Activated effector memory CD4-positive, alpha-beta T cell treated with Interleukin-2 at 50 U/mL for 16 hours (primary cell): Measurements from ENCODE around the gene KLK2.
A peak's percentile ranks its signal among the peaks of the same experiment; 100 is the strongest.
"Not testable (repeated sequence)": the region's sequence is repeated elsewhere in the genome, so short reads cannot be mapped to it uniquely, and the experiment has no call there.

Experiments
- DNase-seq: peaks from one replicate; pipeline ENCODE4 v3.0.0-alpha.2; 2020

The KLK2 gene

GRCh38 chr19:50896089-50896590 is 22.9 kb downstream of the KLK2 start:
- DNase-seq: not testable (repeated sequence)

GRCh38 chr19:50896591-50897190 is 23.5 kb downstream of the KLK2 start:
- no peak for DNase-seq

DNA sequence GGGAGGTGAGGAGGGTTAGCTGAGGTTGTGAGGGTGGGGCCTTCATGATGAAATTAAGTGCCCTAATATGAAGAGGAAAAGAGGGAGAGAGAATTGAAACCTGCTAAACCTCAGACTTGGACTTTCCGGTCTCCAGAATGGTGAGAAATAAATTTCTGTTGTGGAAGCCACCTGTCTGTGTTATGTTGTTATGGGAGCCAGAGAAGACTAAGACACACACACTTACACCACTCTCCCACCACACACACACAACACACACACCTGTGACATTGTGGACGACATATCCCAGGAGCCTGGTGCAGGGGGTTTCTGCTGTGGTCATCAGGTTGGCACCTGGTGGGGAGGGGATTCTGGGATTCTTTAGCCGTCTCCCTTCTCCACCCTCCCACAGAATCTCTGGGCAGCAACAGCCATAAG is 24.0 kb downstream of the KLK2 start:
- no peak for DNase-seq

GRCh38 chr19:50897612-50898011 is 24.4 kb downstream of the KLK2 start:
- no peak for DNase-seq

GRCh38 chr19:50898018-50898417 is 24.8 kb downstream of the KLK2 start:
- no peak for DNase-seq

GRCh38 chr19:50899569-50899968 is 26.3 kb downstream of the KLK2 start:
- DNase-seq: no peak

DNA sequence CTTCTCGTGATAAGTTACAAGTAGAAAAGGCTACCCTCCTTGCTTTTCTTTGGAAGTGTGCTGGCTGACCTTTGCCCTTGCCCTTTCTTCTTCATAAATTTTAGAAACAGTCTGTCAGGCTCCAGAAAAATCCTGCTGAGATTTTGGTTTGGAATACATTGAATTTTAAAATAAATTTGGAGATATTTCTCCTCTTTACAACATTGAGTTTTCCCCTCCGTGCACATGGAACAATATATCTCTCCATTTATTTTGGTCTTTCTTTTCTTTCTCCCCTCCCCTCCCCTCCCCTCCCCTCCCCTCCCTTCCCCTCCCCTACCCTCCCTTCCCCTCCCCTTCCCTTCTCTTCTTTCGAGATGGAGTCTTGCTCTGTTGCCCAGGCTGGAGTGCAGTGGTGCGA is 29.4 kb downstream of the KLK2 start:
- no peak for DNase-seq

DNA sequence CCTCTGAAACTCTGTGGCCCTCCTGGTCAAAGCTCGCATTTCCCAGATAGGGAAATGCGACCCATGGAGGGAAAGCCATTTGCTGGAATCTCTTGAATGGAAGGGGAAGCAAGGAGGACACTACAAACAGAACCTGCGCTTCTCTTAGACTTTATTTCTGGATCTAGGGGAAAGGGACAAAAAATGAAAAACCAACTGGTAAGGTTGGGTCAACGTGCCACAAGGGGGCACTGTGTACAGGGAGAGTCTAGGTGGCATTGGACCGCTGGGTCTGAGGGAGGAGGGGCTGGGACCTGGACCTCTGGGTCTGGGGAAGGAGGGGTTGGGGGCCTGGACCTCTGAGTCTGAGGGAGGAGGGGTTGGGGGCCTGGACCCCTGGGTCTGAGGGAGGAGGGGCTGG is 33.0 kb downstream of the KLK2 start:
- no peak for DNase-seq

DNA sequence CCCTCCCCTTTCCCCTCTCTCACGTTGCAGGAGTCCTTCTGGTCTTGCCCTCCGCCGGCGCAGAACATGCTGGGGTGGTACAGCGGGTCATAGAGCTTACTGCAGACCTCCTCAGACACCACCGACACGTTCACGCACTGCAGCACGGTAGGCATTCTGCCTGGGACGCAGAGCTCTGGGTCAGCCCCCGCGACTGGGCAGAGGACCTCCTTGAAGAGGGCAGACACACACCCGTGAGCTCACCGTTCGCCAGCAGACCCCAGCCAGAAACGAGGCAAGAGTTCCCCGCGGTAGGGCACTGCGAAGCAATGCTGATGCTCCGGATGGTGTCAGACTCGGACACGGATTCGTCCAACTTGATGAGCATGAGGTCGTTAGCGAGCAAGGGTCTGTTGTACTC is 35.1 kb downstream of the KLK2 start:
- DNase-seq: no peak

GRCh38 chr19:50909240-50910070 is 36.2 kb downstream of the KLK2 start:
- DNase-seq: no peak

- no peak for DNase-seq
Observed at GRCh38 chr19:50910722-50911121, 37.5 kb downstream of the KLK2 start.

DNA sequence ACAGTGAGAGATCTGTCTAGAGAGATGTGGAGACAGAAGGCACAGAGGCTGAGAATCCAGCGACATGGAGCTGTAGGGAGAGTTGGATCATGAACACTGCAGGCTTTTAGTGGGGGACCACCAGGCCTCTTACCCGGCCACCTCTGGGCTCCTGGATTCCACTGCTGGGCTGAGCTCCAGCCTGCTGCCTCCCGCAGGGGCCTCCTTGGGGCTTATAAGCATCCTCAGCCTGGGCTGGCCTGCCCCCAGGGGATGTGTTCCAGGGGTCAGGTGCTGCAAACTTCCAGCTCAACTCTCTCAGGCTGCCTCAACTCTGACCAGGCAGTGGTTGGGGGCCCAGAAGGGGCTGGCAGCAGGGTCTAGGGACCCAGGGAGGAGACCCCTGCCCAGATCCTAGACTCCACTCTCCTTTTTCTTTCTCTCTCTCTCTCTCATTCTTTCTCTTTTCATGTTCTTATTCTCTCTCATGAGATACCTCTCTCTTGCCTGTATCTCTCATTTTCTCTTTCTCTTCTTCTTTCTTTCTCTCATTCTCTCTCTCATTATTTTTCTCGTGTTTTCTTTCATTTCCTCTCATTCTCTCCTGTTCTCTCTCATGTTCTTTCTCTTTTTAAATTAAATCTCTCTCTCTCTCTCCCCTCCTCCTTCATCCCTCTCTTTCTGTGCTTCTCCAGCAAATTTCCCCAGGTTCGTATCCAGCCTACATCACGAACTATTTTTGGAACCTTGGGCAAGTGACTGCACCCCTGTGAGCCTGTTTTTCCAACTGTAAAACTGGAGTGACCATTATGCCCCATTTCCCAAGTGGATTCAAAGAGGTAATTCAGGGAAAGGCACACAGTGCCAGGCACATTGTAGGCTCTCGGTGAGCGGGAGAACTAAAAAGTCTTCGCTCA is 38.2 kb downstream of the KLK2 start, which contains the start of gene KLK4:
KLK4 (minus strand) TSS at position 190 of the 896 bp plus-strand sequence. CDS start 657 bp downstream, outside the sequence.
- no peak for DNase-seq

GRCh38 chr19:50912102-50912599 is 38.9 kb downstream of the KLK2 start:
- no peak for DNase-seq

- no peak for DNase-seq
Observed at GRCh38 chr19:50912727-50913716, 39.8 kb downstream of the KLK2 start.

- DNase-seq: no peak
Observed at GRCh38 chr19:50916069-50916468, 42.8 kb downstream of the KLK2 start.

- no peak for DNase-seq
Observed at GRCh38 chr19:50921426-50922316, 48.4 kb downstream of the KLK2 start.

GRCh38 chr19:50922317-50922853 is 49.1 kb downstream of the KLK2 start:
- peak; percentile 49 for DNase-seq

GRCh38 chr19:50924586-50924985 is 51.3 kb downstream of the KLK2 start:
- DNase-seq: no peak

DNA sequence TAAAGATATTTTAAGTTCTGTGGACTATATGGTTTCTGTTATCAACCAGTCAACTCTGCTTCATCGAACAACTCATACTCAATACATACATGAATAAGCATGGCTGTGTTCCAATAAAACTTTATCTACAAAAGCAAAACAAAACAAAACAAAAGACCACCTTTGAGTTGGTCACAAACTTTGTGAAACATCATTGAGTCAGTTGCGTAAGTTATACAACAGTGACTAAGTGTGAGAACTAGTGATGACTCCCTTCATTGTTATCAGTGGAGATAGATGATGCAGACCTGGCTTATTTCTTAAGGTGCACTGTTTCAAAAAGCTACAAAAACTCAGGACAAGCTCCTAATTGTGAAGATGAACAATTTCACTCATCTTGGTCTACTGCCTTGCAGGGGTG is 52.5 kb downstream of the KLK2 start:
- DNase-seq: no peak

GRCh38 chr19:50926144-50926543 is 52.9 kb downstream of the KLK2 start:
- DNase-seq: no peak
